HepG2 (cell line): ENCODE results near the gene ECHDC1. TPM values are rescaled to one million over a fixed set of nuclear protein-coding genes. Genes with fewer than 3 reads are reported as not detected.

ENCODE experiments used
- ATAC-seq: fragments of 200-7000 bp; cut with Tn5 transposase; 3 replicates; pipeline ENCODE4 v1.9.1; 2020; ENCODE audit warnings: mild to moderate bottlenecking, moderate library complexity
- BruUV-seq: library from RNA; stranded (reverse); fragments of 400-500 nt; replicated peaks from 2 replicates; lab custom pipeline; 2021; lab: Mats Ljungman, UMichigan
- CTCF ChIA-PET: fragments of 300-600 bp; formaldehyde crosslinking; extraction: SDS; loops from one replicate; lab custom pipeline; 2021; ENCODE audit warnings: low total read pairs, inconsistent platforms, low intra/inter-chr PET ratio; lab: Yijun Ruan, JAX
- POLR2A ChIA-PET: fragments of 350-600 bp; sonication (Branson Sonifier 250); formaldehyde crosslinking; loops from one replicate; lab custom pipeline; 2020; ENCODE audit warnings: antibody characterized with exemption, inconsistent platforms; lab: Yijun Ruan, JAX
- DNase-seq: peaks from one replicate; pipeline ENCODE4 v3.0.0-alpha.2; 2015; ENCODE audit warnings: low spot score
- FAIRE-seq: peaks from 3 replicates; lab custom pipeline; 2011; peaks lifted over from hg19 to GRCh38; lab: Jason Lieb, UNC
- H2AFZ ChIP-seq: one replicate; pipeline ENCODE4 v1.6.1; 2011; ENCODE audit warnings: low read length, inconsistent platforms
- H3K27ac ChIP-seq: fragments of 300-600 bp; 3 replicates; pipeline ENCODE4 v1.8.0; 2011; ENCODE audit warnings: mixed run types, mild to moderate bottlenecking, mixed read lengths, low read length, inconsistent platforms; ENCODE audit not compliant: insufficient read depth; ENCODE audit errors: extremely low read length
- H3K27me3 ChIP-seq, 2 experiments: fragments of 200-600 bp in 1 of 2; 2 replicates in 1 of 2; 3 replicates in 1 of 2; pipeline versions ENCODE4 v1.6.0 to v1.8.0; 2011; ENCODE audit warnings: low read length in 2 of 2, mild to moderate bottlenecking in 2 of 2, moderate library complexity in 2 of 2, inconsistent platforms in 1 of 2; ENCODE audit not compliant: insufficient read depth in 2 of 2, control insufficient read depth in 1 of 2
- H3K36me3 ChIP-seq, 2 experiments: fragments of 200-600 bp in 1 of 2; replicated peaks in 1 of 2; 2 replicates in 1 of 2; 3 replicates in 1 of 2; pipeline versions ENCODE4 v1.5.1 to v1.8.0; 2011; ENCODE audit warnings: low read length in 2 of 2, inconsistent platforms in 1 of 2; ENCODE audit not compliant: insufficient read depth in 2 of 2, control insufficient read depth in 1 of 2
- H3K4me1 ChIP-seq: 2 replicates; pipeline ENCODE4 v1.5.1; 2012; ENCODE audit warnings: low read length, inconsistent platforms; ENCODE audit not compliant: insufficient read depth
- H3K4me2 ChIP-seq: 2 replicates; pipeline ENCODE4 v1.6.0; 2011; ENCODE audit warnings: low read depth, low read length, inconsistent platforms
- H3K4me3 ChIP-seq, 3 experiments: fragments of 200-600 bp in 1 of 3; sonication (generic), shearing (Covaris generic) in 1 of 3; replicated peaks in 1 of 3; 2 replicates each; pipeline ENCODE4 v1.5.1; 2011 to 2016; ENCODE audit warnings: low read length in 3 of 3, inconsistent platforms in 2 of 3, low read depth in 2 of 3, mild to moderate bottlenecking in 2 of 3, control low read depth in 1 of 3, mixed read lengths in 1 of 3; ENCODE audit not compliant: insufficient read depth in 1 of 3
- H3K79me2 ChIP-seq: one replicate; pipeline ENCODE4 v1.6.1; 2011; ENCODE audit warnings: low read length, inconsistent platforms; ENCODE audit not compliant: insufficient read depth
- H3K9ac ChIP-seq: 2 replicates; pipeline ENCODE4 v1.6.0; 2011; ENCODE audit warnings: mild to moderate bottlenecking, low read depth, low read length, inconsistent platforms; ENCODE audit not compliant: insufficient read depth
- H3K9me3 ChIP-seq: 2 replicates; pipeline ENCODE4 v1.5.1; 2012; ENCODE audit warnings: mild to moderate bottlenecking, low read length
- H4K20me1 ChIP-seq: 2 replicates; pipeline ENCODE4 v1.6.0; 2011; ENCODE audit warnings: inconsistent platforms, mild to moderate bottlenecking, low read length, moderate library complexity; ENCODE audit not compliant: insufficient read depth
- ADNP ChIP-seq: sonication (generic); formaldehyde crosslinking; IDR thresholded peaks from 2 replicates; pipeline ENCODE4 v1.4.0; 2020; ENCODE audit warnings: missing genetic modification reagents
- ATF7 ChIP-seq, 2 experiments: fragments of 450-650 bp in 1 of 2; sonication (generic) in 1 of 2; formaldehyde crosslinking in 1 of 2; IDR thresholded peaks; 2 replicates each; pipeline versions ENCODE4 v1.4.0 to v1.6.1; 2016 to 2020; ENCODE audit warnings: antibody characterized with exemption in 1 of 2, mild to moderate bottlenecking in 1 of 2, missing genetic modification reagents in 1 of 2
- CAMTA2 ChIP-seq: sonication (generic); formaldehyde crosslinking; IDR thresholded peaks from 2 replicates; pipeline ENCODE4 v1.4.0; 2020; ENCODE audit warnings: mild to moderate bottlenecking, missing genetic modification reagents, borderline replicate concordance
- CBX1 ChIP-seq: IDR thresholded peaks from one replicate; pipeline ENCODE4 v1.6.1; 2016; ENCODE audit warnings: antibody characterized with exemption, low read depth
- CHD2 ChIP-seq: IDR thresholded peaks from 2 replicates; pipeline ENCODE4 v1.6.1; 2011; ENCODE audit warnings: low read depth, low read length, improper control_type of control experiment
- CHD4 ChIP-seq: fragments of 200-600 bp; sonication (generic); IDR thresholded peaks from 2 replicates; pipeline ENCODE4 v1.7.0; 2017; ENCODE audit warnings: mild to moderate bottlenecking, low read length, borderline replicate concordance
- GLI4 ChIP-seq: sonication (generic); formaldehyde crosslinking; IDR thresholded peaks from 2 replicates; pipeline ENCODE4 v1.5.1; 2020; ENCODE audit warnings: missing genetic modification reagents, mild to moderate bottlenecking, moderate library complexity, borderline replicate concordance
- TBX3 ChIP-seq: fragments of 450-650 bp; IDR thresholded peaks from 2 replicates; pipeline ENCODE4 v1.6.1; 2017; ENCODE audit warnings: antibody characterized with exemption, mild to moderate bottlenecking, inconsistent platforms, borderline replicate concordance
- YEATS4 ChIP-seq: sonication (generic); formaldehyde crosslinking; IDR thresholded peaks from 2 replicates; pipeline ENCODE4 v1.4.0; 2020; ENCODE audit warnings: missing genetic modification reagents, borderline replicate concordance
- ZNF562 ChIP-seq: sonication (generic); formaldehyde crosslinking; IDR thresholded peaks from 2 replicates; pipeline ENCODE4 v1.8.0; 2022; ENCODE audit warnings: missing genetic modification reagents, borderline replicate concordance
- ZNF780A ChIP-seq: sonication (generic); formaldehyde crosslinking; IDR thresholded peaks from 2 replicates; pipeline ENCODE4 v1.8.0; 2022; ENCODE audit warnings: mild to moderate bottlenecking, missing genetic modification reagents, moderate library complexity
- WGBS: methylation state at CpG from one replicate; pipeline ENCODE4 v1.1.6; 2017; ENCODE audit warnings: low lambda C conversion rate; 5-methylcytosine and 5-hydroxymethylcytosine counted together
- in situ Hi-C: cut with HindIII; loops from 2 replicates; pipeline ENCODE4 v1.10.0; 2017; ENCODE audit warnings: low pct_unique_long_range_greater_than_20kb; ENCODE audit not compliant: extremely low pct_ligation_motif_present
- intact Hi-C: fragments of 100-400 bp; cut with micrococcal nuclease; formaldehyde crosslinking; loops from one replicate; pipeline ENCODE4 v1.10.0; 2022; ENCODE audit not compliant: unreplicated experiment
- polyA plus RNA-seq, 8 experiments: library from polyadenylated mRNA; depleted of rRNA in 3 of 8; stranded (reverse) in 7 of 8; unstranded in 1 of 8; fragments of >200 nt; fragmentation: Illumina TruSeq in 4 of 8; extraction: Trizol in 4 of 8; gene quantifications; 2 replicates each; pipeline versions ENCODE4 v1.2.1 to v1.2.3, GENCODE V29; 2011 to 2016; ENCODE audit warnings: low read depth in 4 of 8, missing spikeins in 1 of 8, mixed read lengths in 1 of 8; ENCODE audit not compliant: insufficient read depth in 1 of 8
- total RNA-seq, 5 experiments: library from RNA; depleted of rRNA; stranded (reverse); fragments of >200 nt; fragmentation: Illumina TruSeq; extraction: Trizol; gene quantifications; 2 replicates each; pipeline ENCODE4 v1.2.3, GENCODE V29; 2016; ENCODE audit warnings: low read depth in 1 of 5
- TF ChIP-seq, protein P1 (sequence below): sonication (generic); formaldehyde crosslinking; IDR thresholded peaks from 2 replicates; pipeline ENCODE4 v1.5.1; 2020; ENCODE audit warnings: mild to moderate bottlenecking, missing genetic modification reagents, moderate library complexity
- TF ChIP-seq, protein P2 (sequence below): sonication (generic); formaldehyde crosslinking; IDR thresholded peaks from 2 replicates; pipeline ENCODE4 v1.4.0; 2020; ENCODE audit warnings: mild to moderate bottlenecking, missing genetic modification reagents
- TF ChIP-seq, protein P3 (sequence below): sonication (generic); formaldehyde crosslinking; IDR thresholded peaks from 2 replicates; pipeline ENCODE4 v1.5.0; 2020; ENCODE audit warnings: missing genetic modification reagents, mild to moderate bottlenecking, borderline replicate concordance

Gene ECHDC1
- total and polyA plus RNA-seq, 2 of the 13 experiments (the other 11 are each of a cell fraction or from before 2014, with no cell fraction given) = 32.8 to 98.1 TPM

DNA sequence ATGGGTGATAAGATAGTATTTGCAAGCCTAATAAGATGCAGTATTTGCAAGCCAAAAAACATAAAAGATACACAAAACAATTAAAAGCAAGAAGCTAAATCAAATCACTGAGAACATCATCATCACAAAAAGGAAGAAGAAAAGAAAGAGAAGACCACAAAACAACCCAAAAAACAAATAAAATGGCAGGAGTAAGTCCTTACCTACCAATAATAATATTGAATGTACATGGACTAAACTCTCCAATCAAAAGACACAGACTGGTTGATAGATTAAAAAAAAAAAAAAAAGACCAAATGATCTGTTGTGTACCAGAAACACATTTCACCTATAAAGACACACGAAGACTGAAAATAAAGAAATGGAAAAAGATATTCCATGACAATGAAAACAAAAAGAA, 37.7 kb downstream of the ECHDC1 start (continued):
- TF ChIP-seq ADNP (CRISPR knock-in tag) (no peak), GLI4 (no peak), CBX1 (no peak), ZNF780A (CRISPR knock-in tag) (no peak), ATF7 (IDR thresholded peaks at IDR 0.05) (no peak), ATF7 (CRISPR knock-in tag; IDR thresholded peaks at IDR 0.05) (no peak)
- TF ChIP-seq, protein P1, sequence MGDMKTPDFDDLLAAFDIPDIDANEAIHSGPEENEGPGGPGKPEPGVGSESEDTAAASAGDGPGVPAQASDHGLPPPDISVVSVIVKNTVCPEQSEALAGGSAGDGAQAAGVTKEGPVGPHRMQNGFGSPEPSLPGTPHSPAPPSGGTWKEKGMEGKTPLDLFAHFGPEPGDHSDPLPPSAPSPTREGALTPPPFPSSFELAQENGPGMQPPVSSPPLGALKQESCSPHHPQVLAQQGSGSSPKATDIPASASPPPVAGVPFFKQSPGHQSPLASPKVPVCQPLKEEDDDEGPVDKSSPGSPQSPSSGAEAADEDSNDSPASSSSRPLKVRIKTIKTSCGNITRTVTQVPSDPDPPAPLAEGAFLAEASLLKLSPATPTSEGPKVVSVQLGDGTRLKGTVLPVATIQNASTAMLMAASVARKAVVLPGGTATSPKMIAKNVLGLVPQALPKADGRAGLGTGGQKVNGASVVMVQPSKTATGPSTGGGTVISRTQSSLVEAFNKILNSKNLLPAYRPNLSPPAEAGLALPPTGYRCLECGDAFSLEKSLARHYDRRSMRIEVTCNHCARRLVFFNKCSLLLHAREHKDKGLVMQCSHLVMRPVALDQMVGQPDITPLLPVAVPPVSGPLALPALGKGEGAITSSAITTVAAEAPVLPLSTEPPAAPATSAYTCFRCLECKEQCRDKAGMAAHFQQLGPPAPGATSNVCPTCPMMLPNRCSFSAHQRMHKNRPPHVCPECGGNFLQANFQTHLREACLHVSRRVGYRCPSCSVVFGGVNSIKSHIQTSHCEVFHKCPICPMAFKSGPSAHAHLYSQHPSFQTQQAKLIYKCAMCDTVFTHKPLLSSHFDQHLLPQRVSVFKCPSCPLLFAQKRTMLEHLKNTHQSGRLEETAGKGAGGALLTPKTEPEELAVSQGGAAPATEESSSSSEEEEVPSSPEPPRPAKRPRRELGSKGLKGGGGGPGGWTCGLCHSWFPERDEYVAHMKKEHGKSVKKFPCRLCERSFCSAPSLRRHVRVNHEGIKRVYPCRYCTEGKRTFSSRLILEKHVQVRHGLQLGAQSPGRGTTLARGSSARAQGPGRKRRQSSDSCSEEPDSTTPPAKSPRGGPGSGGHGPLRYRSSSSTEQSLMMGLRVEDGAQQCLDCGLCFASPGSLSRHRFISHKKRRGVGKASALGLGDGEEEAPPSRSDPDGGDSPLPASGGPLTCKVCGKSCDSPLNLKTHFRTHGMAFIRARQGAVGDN (CRISPR knock-in tag) = no peak
- TF ChIP-seq, all 625 proteins: peak for 0

DNA sequence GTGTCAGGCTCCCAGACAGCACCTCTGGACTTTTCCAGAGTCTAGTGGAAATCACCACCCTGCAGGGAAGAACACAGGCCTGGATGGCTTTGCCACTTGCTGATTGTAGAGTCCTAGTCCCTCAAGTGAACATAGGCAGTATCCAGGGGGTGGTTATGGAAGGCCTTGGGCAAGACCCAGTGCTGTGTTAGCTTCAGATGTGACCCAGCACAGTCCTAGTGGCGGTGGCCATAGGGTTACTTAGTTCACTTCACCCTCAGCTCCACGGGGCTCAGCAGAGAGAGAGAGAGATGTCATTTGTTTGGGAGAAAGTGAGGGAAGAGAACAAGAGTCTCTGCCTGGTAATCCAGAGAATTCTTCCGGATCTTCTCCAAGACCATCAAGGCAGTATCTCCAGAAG, 39.5 kb downstream of the ECHDC1 start:
- peaks cover 10% of the 10 kb centered on the region for H3K9me3 ChIP-seq
- no peak overlapping the region for H3K9ac ChIP-seq
- TF ChIP-seq CAMTA2 (CRISPR knock-in tag) = no peak
- no peak for TF ChIP-seq CHD2
- TF ChIP-seq, protein P2, sequence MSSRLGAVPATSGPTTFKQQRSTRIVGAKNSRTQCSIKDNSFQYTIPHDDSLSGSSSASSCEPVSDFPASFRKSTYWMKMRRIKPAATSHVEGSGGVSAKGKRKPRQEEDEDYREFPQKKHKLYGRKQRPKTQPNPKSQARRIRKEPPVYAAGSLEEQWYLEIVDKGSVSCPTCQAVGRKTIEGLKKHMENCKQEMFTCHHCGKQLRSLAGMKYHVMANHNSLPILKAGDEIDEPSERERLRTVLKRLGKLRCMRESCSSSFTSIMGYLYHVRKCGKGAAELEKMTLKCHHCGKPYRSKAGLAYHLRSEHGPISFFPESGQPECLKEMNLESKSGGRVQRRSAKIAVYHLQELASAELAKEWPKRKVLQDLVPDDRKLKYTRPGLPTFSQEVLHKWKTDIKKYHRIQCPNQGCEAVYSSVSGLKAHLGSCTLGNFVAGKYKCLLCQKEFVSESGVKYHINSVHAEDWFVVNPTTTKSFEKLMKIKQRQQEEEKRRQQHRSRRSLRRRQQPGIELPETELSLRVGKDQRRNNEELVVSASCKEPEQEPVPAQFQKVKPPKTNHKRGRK (CRISPR knock-in tag) = no peak
- no peak for TF ChIP-seq TBX3
- TF ChIP-seq CHD4 = no peak
- TF ChIP-seq YEATS4 (CRISPR knock-in tag) = no peak
- TF ChIP-seq ZNF562 (CRISPR knock-in tag) = no peak
- TF ChIP-seq, protein P3, sequence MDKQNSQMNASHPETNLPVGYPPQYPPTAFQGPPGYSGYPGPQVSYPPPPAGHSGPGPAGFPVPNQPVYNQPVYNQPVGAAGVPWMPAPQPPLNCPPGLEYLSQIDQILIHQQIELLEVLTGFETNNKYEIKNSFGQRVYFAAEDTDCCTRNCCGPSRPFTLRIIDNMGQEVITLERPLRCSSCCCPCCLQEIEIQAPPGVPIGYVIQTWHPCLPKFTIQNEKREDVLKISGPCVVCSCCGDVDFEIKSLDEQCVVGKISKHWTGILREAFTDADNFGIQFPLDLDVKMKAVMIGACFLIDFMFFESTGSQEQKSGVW (CRISPR knock-in tag) = no peak
- TF ChIP-seq, all 625 proteins: peak for 0
- Histone ChIP-seq H3K4me2 (no peak overlapping the region), H3K79me2 (peaks cover 27% of the 10 kb centered on the region), H2AFZ (no peak overlapping the region), H3K27ac (no peak overlapping the region), H3K36me3 (peaks cover 1 to 14% of the 10 kb centered on the region in 2 experiments; a peak in 3 of 5 replicates), H3K4me1 (peaks cover 10% of the 10 kb centered on the region), H4K20me1 (no peaks in the 10 kb centered on the region; the same call in 1 of the 2 replicates), H3K27me3 (no peaks in the 10 kb centered on the region), H3K4me3 (no peak overlapping the region)
- no TSS peak for BruUV-seq
- ChIA-PET CTCF (interaction anchor here (1.8 kb wide), 1 partner anchor 117 kb away, joined by 19 read pairs; no protein-coding TSS in a partner anchor), POLR2A (no interaction called here)
- ATAC-seq (peak; percentile 77), DNase-seq (no peak), FAIRE-seq (no peak)
- 100% methylated on average over 3 of the region's 3 CpGs for WGBS
- in situ Hi-C loops = loop anchor here (10.0 kb wide), 1 partner anchor 121 kb away; no protein-coding TSS in a partner anchor
- intact Hi-C loops = loop anchor here (5.0 kb wide), 1 partner anchor 243 kb away; no protein-coding TSS in a partner anchor
